LoVo (cell line): Measurements from ENCODE around the gene PRKAR2A.
"Not testable (repeated sequence)": the region's sequence is repeated elsewhere in the genome, so short reads cannot be mapped to it uniquely, and the experiment has no call there.

Source experiments
- DNase-seq: peaks from one replicate; pipeline ENCODE4 v3.0.0-alpha.2; 2016; ENCODE audit warnings: low spot score

PRKAR2A gene

DNA sequence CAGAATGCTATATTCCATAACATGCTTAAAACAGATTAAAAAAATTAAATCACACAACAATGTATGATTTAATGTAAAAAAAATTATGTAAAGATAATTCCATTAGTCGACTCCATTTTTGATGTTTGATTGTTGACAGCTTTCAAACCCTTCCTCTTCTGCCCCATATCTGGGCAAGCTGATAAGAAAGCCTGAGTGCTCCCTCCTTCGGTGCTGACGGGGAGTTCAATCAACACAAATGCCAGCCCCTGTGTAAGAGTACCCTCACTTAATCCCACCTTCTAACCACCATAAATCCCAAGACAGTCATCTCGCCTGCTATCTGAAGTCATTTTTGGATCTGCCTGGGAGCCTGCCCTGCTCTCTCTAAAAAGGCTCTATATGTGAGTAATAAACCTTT lies 70.8 kb downstream of the PRKAR2A start:
- no peak for DNase-seq

DNA sequence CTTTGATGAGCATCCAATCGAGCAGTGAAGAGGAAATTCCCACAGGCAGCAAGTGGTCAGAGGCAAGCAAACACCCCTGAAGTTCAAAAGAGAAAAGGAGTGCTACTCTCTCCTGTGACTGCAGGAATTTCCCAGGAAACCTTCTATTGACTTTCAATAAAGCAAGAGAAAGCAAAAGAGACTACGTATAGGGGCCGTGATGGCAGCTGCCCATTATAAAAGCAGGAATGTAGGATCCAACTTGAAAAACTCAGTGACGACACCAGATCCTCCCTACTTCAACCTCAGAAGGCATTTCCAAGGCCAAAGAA lies 77.5 kb downstream of the PRKAR2A start:
- DNase-seq, result no peak

DNA sequence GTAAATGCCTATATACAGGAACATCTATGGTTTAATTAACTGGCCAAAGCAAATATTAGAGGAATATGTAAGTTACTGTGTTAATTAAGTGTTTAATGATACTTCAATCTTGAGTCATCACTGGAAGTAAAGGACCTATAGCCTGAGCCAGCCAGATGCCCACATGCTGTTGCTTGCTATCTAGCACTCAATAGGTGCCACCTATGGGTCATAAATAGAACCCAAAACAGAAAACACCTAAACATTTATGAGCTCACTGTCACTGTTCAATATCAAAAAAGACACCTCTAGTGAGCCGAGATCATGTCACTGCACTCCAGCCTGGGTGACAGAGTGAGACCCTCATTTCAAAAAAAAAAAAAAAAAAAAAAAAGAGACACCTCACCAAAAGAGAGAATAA lies 82.3 kb downstream of the PRKAR2A start:
- DNase-seq, result peak; percentile 34

DNA sequence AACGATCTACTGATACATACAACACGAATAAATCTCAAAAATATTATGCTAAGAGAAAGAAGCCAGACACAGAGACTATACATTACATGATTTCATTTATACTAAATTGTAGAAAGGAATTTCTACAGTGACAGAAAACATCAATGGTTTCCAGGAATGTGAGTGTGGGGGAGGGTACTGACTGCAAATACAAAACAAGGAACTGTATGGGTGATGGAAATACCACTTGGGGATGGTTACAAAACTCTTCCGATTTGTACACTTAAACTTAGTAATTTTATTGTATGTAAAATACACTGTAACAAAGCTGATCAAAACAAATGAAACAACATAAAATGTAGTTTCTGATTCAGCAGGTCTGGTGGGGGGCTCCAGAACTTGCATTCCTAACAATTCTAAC lies 84.9 kb downstream of the PRKAR2A start:
- DNase-seq, result no peak

DNA sequence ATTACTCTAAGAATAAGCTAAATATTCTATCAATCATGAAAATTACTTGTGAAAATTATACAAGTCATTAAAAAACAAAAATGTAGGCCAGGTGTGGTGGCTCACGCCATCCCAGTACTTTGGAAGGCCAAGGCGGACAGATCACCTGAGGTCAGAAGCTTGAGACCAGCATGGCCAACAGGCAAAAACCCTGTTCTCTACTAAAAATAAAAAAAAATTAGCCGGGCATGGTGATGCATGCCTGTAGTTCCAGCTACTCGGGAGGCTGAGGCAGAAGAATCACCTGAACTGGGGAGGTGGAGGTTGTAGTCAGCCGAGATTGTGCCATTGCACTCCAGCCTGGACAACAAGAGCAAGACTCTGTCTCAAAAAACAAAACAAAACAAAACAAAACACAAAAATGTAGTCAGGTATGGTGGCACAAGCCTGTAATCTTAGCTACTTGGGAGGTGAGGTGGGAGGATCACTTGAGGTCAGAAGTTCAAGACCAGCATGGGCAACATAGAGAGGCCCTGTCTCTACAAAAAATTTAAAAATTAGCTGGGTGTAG lies 87.6 kb downstream of the PRKAR2A start:
- not testable (repeated sequence) for DNase-seq

DNA sequence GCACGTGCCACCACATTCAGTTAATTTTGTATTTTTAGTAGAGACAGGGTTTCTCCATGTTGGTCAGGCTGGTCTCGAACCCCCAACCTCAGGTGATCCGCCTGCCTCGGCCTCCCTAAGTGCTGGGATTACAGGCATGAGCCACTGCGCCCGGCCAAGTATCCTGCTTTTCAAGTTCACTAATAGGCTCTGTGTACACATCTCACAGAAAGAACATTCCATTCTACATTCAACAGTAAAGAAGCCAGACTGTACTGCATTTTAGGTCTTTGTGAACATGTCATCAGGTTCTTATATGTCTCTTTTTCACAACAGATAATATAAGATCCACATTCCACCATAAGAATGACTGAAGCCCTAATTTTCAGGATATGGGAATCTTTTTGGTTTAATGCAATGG lies 88.1 kb downstream of the PRKAR2A start:
- not testable (repeated sequence) for DNase-seq

DNA sequence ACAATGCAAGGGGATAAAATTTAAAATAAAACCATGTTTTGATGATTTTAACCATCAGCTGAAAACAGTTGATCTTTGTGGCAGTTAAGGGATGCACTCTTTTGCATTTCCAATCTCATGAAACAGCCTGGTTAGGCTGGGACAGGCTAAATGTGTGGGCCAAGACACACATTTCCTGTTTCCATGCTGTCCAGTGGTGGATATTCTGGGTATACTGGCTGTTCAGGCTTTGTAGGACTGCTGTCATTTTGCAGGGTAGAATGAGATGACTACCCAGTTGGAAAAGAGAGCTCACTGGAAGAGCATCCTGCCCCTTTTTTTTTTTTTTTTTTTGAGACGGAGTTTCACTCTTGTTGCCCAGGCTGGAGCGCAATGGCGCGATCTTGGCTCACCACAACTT lies 88.6 kb downstream of the PRKAR2A start:
- no peak for DNase-seq

DNA sequence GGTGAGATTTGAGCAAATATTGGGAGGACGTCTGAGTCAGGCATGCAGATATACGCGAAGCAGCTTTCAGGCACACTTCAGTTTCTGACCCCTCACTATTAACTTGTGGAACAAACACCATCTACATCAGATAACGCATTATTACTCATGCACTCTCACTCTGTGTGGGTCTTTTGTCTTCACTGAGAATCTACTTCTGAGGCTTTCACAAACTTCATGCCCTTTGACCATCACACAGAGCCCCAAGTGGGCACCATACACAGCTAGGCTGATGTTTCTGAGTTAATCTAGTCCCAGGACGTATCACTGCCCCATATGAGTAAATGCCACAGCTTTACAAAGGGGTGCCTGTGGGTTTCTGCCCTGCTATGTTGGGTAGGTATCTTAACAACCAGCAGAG lies 91.0 kb downstream of the PRKAR2A start:
- DNase-seq, result no peak

DNA sequence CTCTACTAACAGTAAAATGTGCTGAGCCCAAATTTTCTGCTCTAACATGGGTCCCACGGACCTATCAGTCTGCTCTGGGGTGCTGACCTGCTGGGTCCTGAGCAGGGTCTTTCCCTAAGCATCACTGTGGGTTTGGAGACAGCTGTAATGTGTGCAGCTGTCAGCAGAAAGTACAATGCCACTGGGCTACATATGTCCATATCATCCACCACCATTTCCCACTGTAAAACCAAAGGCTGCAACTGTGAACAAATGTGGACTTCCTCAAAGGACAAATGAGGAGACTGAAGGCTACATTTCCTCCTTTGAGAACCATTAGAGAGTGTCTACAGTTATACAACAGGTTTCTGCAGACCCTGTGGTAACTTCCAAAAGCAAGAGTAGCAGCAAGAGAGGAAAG lies 96.8 kb downstream of the PRKAR2A start:
- no peak for DNase-seq

DNA sequence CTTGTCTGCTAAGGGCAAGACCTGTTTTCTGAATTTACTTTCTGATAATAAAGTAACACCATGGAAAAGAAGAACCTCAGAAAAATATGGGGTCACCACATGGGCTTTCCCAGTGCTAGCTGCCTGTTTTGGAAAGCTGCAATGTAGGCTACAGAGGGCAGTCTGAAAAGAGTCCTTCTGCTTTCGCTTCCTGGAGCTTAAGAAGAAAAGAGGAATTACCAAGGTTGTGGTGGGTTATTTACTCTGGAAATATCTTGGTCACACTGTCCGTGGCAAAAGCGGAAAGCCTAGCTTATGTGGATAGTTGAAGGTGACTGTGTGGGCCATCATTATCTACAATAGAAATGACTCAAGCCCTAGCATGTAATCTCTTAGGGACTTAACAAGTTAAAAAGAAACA lies 98.9 kb downstream of the PRKAR2A start:
- DNase-seq, result no peak

DNA sequence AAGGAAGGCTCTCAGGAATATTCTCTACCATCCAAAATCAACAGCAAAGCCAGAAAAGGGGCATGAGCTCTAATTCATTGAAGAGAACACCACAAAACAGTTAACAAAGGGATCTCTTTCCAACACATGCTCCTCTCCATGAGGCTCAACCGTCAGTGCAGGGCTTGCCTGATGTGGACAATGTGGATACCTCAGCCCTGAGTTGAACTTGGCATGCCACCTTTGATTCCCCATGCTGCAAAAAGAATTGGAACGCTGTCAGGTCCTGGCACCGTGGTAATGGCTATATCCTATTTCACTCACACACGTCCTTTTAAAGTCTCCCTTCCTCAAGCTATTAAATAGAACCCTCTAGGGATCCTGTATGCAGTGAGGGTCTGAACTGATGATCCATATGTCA lies 100.0 kb downstream of the PRKAR2A start:
- DNase-seq, result no peak

DNA sequence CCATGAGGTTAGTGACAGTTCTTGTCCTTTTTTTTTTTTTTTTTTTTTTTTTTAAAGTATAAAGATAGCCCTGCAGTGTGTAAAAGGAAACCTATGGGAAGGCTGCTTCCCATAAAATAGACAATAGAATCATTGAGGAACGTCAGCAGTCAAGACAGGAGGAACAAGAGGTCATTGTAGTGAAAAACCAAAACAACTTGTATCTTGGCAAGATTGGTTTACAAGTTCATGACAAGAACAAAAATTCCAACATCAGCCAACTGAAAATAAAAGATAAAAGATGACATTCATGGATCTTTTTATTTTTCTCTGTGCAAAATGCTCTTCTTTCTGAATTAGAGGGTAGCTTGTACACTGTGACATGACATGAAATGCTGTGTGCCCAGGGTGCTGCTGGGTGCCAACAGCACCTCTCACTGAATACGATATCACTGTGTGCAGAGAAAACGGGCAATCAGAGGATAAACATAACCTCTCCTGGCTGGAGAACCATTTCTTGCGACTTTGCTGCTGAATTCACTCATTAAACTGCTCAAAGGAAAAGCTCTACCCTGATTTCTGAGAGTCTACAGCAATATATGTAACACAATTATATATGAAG lies 100.6 kb downstream of the PRKAR2A start:
- DNase-seq, result no peak

DNA sequence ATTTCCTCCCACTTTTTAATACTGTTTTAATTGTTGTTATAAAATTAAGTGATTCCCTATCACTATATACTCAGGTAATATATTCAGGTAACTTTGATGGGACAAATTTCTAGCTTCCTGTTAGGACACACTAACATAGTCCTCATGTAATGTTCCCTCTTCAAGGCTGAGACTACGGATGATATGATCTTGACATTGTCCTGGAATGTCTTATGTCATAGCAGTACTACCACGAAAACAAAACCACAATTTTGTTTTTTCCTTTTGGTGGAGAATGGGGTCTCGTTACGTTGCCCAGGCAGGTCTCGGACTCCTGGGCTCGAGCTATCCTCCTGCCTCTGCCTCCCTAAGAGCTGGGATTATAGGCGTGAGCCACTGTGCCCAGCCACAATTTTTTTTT lies 103.9 kb downstream of the PRKAR2A start:
- DNase-seq, result no peak

DNA sequence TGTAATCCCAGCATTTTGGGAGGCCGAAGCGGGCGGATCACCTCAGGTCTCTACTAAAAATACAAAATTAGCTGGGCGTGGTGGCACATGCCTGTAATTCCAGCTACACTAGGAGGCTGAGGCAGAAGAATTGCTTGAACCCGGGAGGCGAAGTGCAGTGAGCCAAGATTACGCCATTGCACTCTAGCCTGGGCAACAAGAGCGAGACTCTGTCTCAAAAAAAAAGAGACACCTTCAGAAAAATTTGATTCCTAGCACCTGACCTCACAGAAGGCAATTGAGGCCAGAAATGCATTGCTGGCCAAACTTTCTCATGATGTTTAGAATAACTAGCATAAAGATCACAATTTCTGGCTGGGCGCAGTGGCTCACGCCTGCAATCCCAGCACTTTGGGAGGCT lies 106.4 kb downstream of the PRKAR2A start:
- DNase-seq, result not testable (repeated sequence)

DNA sequence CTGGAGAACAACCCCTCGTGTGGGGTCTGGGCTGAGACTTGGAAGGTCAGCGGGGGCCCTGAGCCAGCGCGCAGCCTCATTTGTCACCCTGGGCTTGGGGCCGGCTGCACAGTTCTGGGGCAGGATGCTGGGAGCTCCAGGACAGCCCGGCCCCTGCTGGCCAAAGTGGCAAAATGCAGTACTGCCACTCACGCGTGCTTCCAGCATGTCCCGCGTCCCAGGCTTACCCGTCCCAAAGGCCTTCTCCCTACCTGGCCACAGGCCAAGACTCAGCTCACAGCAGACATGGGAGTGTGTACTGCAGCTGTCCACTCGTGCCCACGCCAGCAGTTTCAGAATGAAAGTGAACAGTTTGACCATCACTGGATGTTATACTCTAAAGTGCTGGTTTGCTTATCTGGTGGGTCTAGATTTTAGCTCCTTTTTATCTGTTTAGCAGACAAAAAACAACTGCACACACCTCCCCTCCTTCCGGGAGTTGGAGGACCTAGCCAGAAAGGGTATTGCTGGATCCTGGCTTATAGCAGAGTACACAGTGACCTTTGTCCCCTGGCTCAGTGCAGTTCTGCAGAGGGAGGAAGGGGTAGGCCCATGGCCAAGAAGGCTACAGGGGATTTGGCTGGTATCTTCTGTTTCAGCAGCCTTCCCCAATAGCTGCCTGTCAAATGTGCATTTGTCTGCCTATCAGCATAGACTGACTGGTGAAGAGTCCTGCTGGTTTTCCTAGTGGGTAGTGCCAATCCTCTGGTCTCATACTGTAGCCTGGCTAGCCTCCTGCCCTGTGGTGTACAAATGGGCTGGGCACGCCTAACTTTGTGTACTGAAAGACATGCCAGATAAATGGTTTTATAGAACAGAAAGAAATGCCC lies 107.5 kb downstream of the PRKAR2A start:
- peak; percentile 92 for DNase-seq

DNA sequence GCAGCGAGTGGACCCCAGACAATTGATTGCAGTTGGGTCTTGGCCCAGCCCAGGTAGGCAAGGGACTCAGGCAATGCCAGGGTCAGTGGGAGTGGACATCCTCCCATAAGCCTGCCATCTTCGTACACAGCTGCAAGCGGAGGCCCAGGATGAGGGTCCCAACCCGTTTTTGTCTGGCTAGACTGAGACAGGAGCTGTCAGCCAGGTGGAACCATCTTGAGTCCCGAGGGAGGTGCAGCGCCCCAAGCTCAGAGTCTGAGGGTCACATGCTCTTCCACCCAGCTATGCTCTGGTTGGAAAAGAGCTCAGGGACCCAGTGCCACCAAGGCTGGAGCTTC lies 108.1 kb downstream of the PRKAR2A start:
- no peak for DNase-seq

DNA sequence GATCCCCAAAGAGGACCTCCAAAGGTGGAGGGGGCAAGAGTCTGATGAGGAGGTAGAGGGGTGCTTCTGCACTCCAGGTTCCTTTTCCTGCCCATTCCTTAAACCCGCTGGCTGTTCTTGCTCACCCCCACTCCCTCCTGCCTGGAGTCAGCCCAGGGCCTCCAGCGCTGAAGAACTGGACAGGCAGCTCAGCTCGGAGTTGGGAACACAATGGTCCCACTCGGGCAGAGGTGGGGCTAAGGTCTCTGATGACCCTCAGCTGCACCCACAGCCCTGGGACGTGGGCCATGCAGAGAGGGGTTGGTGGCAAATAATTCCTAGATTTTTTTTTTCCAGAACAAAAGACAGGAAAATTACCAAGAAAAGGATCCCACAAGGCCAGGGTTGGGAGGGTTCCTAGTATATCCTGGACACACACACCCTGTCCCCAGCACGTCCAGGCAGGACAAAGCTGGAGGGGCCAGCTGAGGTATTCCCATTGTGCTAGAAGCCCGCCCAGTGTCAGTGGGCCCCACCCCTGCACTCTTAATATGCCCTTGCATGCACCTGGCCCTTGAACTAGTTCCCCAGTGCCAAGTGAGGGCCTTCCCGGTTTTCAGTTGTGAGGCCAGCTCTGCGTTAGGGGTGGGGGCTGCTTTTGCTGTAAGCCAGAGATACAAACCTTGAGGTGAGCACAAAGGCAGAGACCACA lies 108.6 kb downstream of the PRKAR2A start:
- no peak for DNase-seq

DNA sequence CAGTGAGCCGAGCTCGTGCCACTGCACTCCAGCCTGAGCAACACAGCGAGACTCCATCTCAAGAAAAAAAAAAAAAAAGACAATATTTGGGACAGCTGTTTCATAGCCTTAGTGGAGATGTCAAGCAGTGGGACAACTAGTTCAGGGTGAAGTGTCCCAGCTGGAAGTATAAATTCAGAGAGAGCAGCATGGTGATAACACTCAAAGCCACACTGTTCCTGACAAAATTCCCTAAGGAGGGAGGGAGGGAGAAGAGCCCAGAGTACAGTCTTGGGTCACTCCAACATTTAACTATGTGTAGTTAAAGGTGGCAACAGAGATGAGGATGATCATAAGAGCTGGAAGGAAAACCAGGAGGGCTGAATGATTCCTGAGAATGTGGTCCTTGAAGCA lies 109.5 kb downstream of the PRKAR2A start:
- no peak for DNase-seq

DNA sequence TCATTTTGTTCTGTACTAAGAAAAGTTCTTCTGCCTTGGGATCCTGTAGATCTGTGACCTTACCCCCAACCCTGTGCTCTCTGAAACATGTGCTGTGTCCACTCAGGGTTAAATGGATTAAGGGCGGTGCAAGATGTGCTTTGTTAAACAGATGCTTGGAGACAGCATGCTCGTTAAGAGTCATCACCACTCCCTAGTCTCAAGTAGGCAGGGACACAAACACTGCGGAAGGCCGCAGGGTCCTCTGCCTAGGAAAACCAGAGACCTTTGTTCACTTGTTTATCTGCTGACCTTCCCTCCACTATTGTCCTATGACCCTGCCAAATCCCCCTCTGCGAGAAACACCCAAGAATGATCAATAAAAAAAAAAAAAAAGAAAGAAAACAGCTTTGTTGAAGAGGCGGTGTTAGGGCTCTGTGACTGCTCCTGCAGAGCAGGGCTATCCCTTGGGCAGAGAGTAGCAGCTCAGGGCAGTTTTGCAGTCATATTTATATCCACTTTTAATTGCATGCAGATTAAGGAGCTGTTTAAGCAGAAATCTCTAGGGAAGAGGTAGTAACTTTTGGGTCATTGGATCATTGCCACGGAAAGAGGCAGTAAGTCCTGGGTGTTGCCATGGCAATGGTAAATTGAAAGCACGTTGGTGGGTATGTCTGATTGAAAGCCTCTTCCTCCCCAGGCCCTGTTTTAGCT lies 112.5 kb downstream of the PRKAR2A start:
- DNase-seq, result not testable (repeated sequence)

DNA sequence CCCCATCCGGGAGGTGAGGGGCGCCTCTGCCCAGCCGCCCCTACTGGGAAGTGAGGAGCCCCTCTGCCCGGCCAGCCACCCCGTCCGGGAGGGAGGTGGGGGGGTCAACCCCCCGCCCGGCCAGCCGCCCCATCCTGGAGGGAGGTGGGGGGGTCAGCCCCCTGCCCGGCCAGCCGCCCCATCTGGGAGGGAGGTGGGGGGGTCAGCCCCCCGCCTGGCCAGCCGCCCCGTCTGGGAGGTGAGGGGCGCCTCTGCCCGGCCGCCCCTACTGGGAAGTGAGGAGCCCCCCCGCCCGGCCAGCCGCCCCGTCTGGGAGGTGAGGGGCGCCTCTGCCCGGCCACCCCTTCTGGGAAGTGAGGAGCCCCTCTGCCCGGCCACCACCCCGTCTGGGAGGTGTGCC lies 113.1 kb downstream of the PRKAR2A start:
- not testable (repeated sequence) for DNase-seq

DNA sequence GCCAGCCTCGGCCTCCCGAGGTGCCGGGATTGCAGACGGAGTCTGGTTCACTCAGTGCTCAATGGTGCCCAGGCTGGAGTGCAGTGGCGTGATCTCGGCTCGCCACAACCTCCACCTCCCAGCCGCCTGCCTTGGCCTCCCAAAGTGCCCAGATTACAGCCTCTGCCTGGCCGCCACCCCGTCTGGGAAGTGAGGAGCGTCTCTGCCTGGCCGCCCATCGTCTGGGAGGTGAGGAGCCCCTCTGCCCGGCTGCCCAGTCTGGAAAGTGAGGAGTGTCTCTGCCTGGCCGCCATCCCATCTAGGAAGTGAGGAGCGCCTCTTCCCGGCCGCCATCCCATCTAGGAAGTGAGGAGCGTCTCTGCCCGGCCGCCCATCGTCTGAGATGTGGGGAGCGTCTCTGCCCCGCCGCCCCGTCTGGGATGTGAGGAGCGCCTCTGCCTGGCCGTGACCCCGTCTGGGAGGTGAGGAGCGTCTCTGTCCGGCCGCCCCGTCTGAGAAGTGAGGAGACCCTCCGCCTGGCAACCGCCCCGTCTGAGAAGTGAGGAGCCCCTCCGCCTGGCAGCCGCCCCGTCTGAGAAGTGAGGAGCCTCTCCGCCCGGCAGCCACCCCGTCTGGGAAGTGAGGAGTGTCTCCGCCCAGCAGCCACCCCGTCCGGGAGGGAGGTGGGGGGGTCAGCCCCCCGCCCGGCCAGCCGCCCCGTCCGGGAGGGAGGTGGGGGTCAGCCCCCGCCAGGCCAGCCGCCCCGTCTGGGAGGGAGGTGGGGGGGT lies 113.7 kb downstream of the PRKAR2A start:
- not testable (repeated sequence) for DNase-seq

DNA sequence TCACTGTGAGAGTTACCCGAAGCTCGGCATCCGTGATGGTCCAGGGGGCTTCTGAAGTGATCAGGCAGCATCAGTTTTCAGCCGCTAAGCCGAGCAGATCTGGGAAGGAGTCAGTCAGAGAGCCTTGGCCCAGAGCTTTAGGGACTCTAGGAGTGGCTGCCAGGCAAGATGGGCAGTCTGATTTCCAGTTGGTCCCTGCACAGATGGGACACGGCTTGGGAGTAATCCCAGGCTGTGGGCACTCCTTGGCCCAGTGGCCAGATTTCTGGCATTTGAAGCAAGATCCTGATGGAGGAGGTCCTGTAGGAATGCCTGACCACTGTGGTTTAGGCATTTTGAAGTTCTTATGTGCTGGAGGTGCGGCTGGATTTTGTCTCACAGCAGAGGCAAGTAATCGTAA lies 120.2 kb downstream of the PRKAR2A start:
- DNase-seq, result no peak
